Measurements from ENCODE around the gene ADAMTS14. TPM values are rescaled to one million over a fixed set of nuclear protein-coding genes. Genes with fewer than 3 reads are reported as not detected.

The ADAMTS14 gene
- total RNA-seq, 1 experiment from 2014 or later: 1.9 TPM

- Histone ChIP-seq H3F3A (ENCODE audit: insufficient read depth, low read depth) (no peaks in the 10 kb centered on the region), H4K20me1 (ENCODE audit: insufficient read depth) (no peaks in the 10 kb centered on the region), H3K4me3 (no peak overlapping the region), H3K4me2 (no peak overlapping the region), H3K27me3 (ENCODE audit: insufficient read depth, low read depth) (no peaks in the 10 kb centered on the region), H3K79me2 (ENCODE audit: low read depth) (no peaks in the 10 kb centered on the region), H3K4me1 (replicated peaks; ENCODE audit: insufficient read depth) (peaks cover 12% of the 10 kb centered on the region; the same call in 1 of the 2 replicates), H3K27ac (no peak overlapping the region), H3K9me2 (ENCODE audit: insufficient read depth) (no peaks in the 10 kb centered on the region), H3K9me3 (ENCODE audit: insufficient read depth, low read depth) (no peaks in the 10 kb centered on the region), H3K36me3 (ENCODE audit: low read depth) (no peaks in the 10 kb centered on the region), H2AFZ (no peak overlapping the region)
- no TSS peak for BruUV-seq (replicated peaks)
- no peak for TF ChIP-seq EZH2 (IDR thresholded peaks at IDR 0.05; ENCODE audit: low read depth)
- no peak for TF ChIP-seq CTCF (conservative IDR thresholded peaks at IDR 0.05)
- POLR2A ChIA-PET (ENCODE audit: unreplicated experiment): no interaction called here
- intact Hi-C loops (cut with micrococcal nuclease; ENCODE audit: unreplicated experiment): no loop called here
- CTCF ChIA-PET: no interaction called here
- DNase-seq: no peak
Measured at GRCh38 chr10:70698211-70698610, 25.9 kb downstream of the ADAMTS14 start.

- Histone ChIP-seq H3F3A (ENCODE audit: insufficient read depth, low read depth) (no peaks in the 10 kb centered on the region), H2AFZ (no peak overlapping the region), H3K79me2 (ENCODE audit: low read depth) (no peaks in the 10 kb centered on the region), H4K20me1 (ENCODE audit: insufficient read depth) (no peaks in the 10 kb centered on the region), H3K4me1 (replicated peaks; ENCODE audit: insufficient read depth) (peaks cover 12% of the 10 kb centered on the region; the same call in 1 of the 2 replicates), H3K9me3 (ENCODE audit: insufficient read depth, low read depth) (no peaks in the 10 kb centered on the region), H3K36me3 (ENCODE audit: low read depth) (no peaks in the 10 kb centered on the region), H3K4me2 (no peak overlapping the region), H3K27ac (no peak overlapping the region), H3K27me3 (ENCODE audit: insufficient read depth, low read depth) (no peaks in the 10 kb centered on the region), H3K4me3 (no peak overlapping the region), H3K9me2 (ENCODE audit: insufficient read depth) (no peaks in the 10 kb centered on the region)
- no peak for DNase-seq
- POLR2A ChIA-PET (ENCODE audit: unreplicated experiment): no interaction called here
- BruUV-seq (replicated peaks): no TSS peak
- no peak for TF ChIP-seq CTCF (conservative IDR thresholded peaks at IDR 0.05)
- no peak for TF ChIP-seq EZH2 (IDR thresholded peaks at IDR 0.05; ENCODE audit: low read depth)
- CTCF ChIA-PET: interaction anchor here (0.5 kb wide), 1 partner anchor 79 kb away, joined by 3 read pairs; no protein-coding TSS in a partner anchor
- intact Hi-C loops (cut with micrococcal nuclease; ENCODE audit: unreplicated experiment): no loop called here
Measured at GRCh38 chr10:70699063-70699658, 26.9 kb downstream of the ADAMTS14 start.

GRCh38 chr10:70699659-70700174, 27.4 kb downstream of the ADAMTS14 start:
- POLR2A ChIA-PET (ENCODE audit: unreplicated experiment): no interaction called here
- Histone ChIP-seq H3K4me2 (no peak overlapping the region), H3K4me1 (replicated peaks; ENCODE audit: insufficient read depth) (peaks cover 12% of the 10 kb centered on the region; the same call in 1 of the 2 replicates), H3K9me3 (ENCODE audit: insufficient read depth, low read depth) (no peaks in the 10 kb centered on the region), H3K9me2 (ENCODE audit: insufficient read depth) (no peaks in the 10 kb centered on the region), H3K4me3 (no peak overlapping the region), H3F3A (ENCODE audit: insufficient read depth, low read depth) (no peaks in the 10 kb centered on the region), H4K20me1 (ENCODE audit: insufficient read depth) (no peaks in the 10 kb centered on the region), H3K79me2 (ENCODE audit: low read depth) (no peaks in the 10 kb centered on the region), H3K36me3 (ENCODE audit: low read depth) (no peaks in the 10 kb centered on the region), H3K27ac (no peak overlapping the region), H2AFZ (no peak overlapping the region), H3K27me3 (ENCODE audit: insufficient read depth, low read depth) (no peaks in the 10 kb centered on the region)
- BruUV-seq (replicated peaks): no TSS peak
- CTCF ChIA-PET: no interaction called here
- DNase-seq: peak; percentile 59 to 79
- TF ChIP-seq CTCF (conservative IDR thresholded peaks at IDR 0.05) (no peak), EZH2 (IDR thresholded peaks at IDR 0.05; ENCODE audit: low read depth) (no peak)
- intact Hi-C loops (cut with micrococcal nuclease; ENCODE audit: unreplicated experiment): no loop called here
